IMR-90 (cell line): ENCODE data around the gene TPSB2. TPM values are rescaled to one million over a fixed set of nuclear protein-coding genes. Genes with fewer than 3 reads are reported as not detected.
A peak's percentile ranks its signal among the peaks of the same experiment; 100 is the strongest.

Experiments
- ATAC-seq: fragments of 200-7000 bp; cut with Tn5 transposase; 2 replicates; pipeline ENCODE4 v1.9.1; 2020; ENCODE audit warnings: low read depth, mild to moderate bottlenecking, moderate library complexity
- BruUV-seq: library from RNA; stranded (reverse); fragments of 400-500 nt; replicated peaks from 2 replicates; lab custom pipeline; 2021; lab: Mats Ljungman, UMichigan
- CTCF ChIA-PET: fragments of 300-600 bp; formaldehyde crosslinking; extraction: SDS; loops from one replicate; lab custom pipeline; 2021; ENCODE audit warnings: antibody characterized with exemption; lab: Yijun Ruan, JAX
- POLR2A ChIA-PET: fragments of 300-600 bp; sonication (Branson Sonifier 250); formaldehyde crosslinking; loops from one replicate; lab custom pipeline; 2022; ENCODE audit warnings: antibody characterized with exemption; ENCODE audit not compliant: unreplicated experiment; lab: Charles Lee
- DNase-seq: peaks from one replicate; pipeline ENCODE4 v3.0.0; 2013
- H2AFZ ChIP-seq: replicated peaks from 2 replicates; pipeline ENCODE3; 2013; ENCODE audit warnings: low read length, mild to moderate bottlenecking; ENCODE audit not compliant: poor library complexity
- H2AK5ac ChIP-seq: 2 replicates; pipeline ENCODE4 v1.6.1; 2013; ENCODE audit warnings: low read depth, low read length, inconsistent platforms
- H2AK9ac ChIP-seq: replicated peaks from 2 replicates; pipeline ENCODE3; 2013; ENCODE audit warnings: mild to moderate bottlenecking, low read depth, low read length, moderate library complexity; ENCODE audit not compliant: poor library complexity
- H2BK120ac ChIP-seq: 2 replicates; pipeline ENCODE4 v1.6.1; 2013; ENCODE audit warnings: low read depth, low read length, inconsistent platforms
- H2BK15ac ChIP-seq: 3 replicates; pipeline ENCODE4 v1.6.1; 2013; ENCODE audit warnings: low read depth, low read length, inconsistent platforms
- H2BK20ac ChIP-seq: 2 replicates; pipeline ENCODE4 v1.6.1; 2013; ENCODE audit warnings: low read depth, mild to moderate bottlenecking, inconsistent platforms, low read length, moderate library complexity
- H2BK5ac ChIP-seq: 2 replicates; pipeline ENCODE4 v1.6.1; 2013; ENCODE audit warnings: mild to moderate bottlenecking, low read depth, low read length, inconsistent platforms; ENCODE audit not compliant: poor library complexity, severe bottlenecking
- H3K14ac ChIP-seq: replicated peaks from 2 replicates; pipeline ENCODE4 v1.6.1; 2013; ENCODE audit warnings: low read depth, low read length, inconsistent platforms
- H3K18ac ChIP-seq: 2 replicates; pipeline ENCODE4 v1.6.1; 2013; ENCODE audit warnings: low read depth, low read length, control low read depth
- H3K23ac ChIP-seq: 2 replicates; pipeline ENCODE4 v1.6.1; 2013; ENCODE audit warnings: low read depth, low read length, inconsistent platforms
- H3K27ac ChIP-seq: 2 replicates; pipeline ENCODE4 v1.5.1; 2013; ENCODE audit warnings: mild to moderate bottlenecking, control low read depth, low read length; ENCODE audit not compliant: insufficient read depth
- H3K27me3 ChIP-seq: 2 replicates; pipeline ENCODE4 v1.6.1; 2013; ENCODE audit warnings: low read length; ENCODE audit not compliant: control insufficient read depth, insufficient read depth
- H3K36me3 ChIP-seq: 2 replicates; pipeline ENCODE4 v1.6.1; 2013; ENCODE audit warnings: low read length, mixed read lengths; ENCODE audit not compliant: control insufficient read depth, insufficient read depth
- H3K4ac ChIP-seq: 2 replicates; pipeline ENCODE4 v1.6.1; 2013; ENCODE audit warnings: low read depth, low read length, inconsistent platforms
- H3K4me1 ChIP-seq: 2 replicates; pipeline ENCODE4 v1.6.1; 2013; ENCODE audit warnings: low read length, mixed read lengths; ENCODE audit not compliant: control insufficient read depth, insufficient read depth
- H3K4me2 ChIP-seq: 2 replicates; pipeline ENCODE4 v1.6.1; 2013; ENCODE audit warnings: low read depth, mild to moderate bottlenecking, control low read depth, low read length, moderate library complexity
- H3K4me3 ChIP-seq: 2 replicates; pipeline ENCODE4 v1.5.1; 2013; ENCODE audit warnings: low read depth, mild to moderate bottlenecking, control low read depth, low read length, moderate library complexity; ENCODE audit not compliant: insufficient read depth
- H3K56ac ChIP-seq: 2 replicates; pipeline ENCODE4 v1.6.1; 2013; ENCODE audit warnings: low read length, inconsistent platforms; ENCODE audit not compliant: insufficient read depth; ENCODE audit errors: extremely low read depth
- H3K79me1 ChIP-seq, 2 experiments: 2 replicates each; pipeline ENCODE4 v1.6.1; 2013; ENCODE audit warnings: low read length in 2 of 2, inconsistent platforms in 1 of 2, low read depth in 1 of 2
- H3K9ac ChIP-seq: 2 replicates; pipeline ENCODE4 v1.6.1; 2013; ENCODE audit warnings: low read depth, low read length, control low read depth
- H3K9me1 ChIP-seq: 2 replicates; pipeline ENCODE4 v1.6.1; 2013; ENCODE audit warnings: low read length, inconsistent platforms; ENCODE audit not compliant: insufficient read depth
- H3K9me3 ChIP-seq: 2 replicates; pipeline ENCODE4 v1.6.1; 2013; ENCODE audit warnings: low read length; ENCODE audit not compliant: control insufficient read depth, insufficient read depth
- H4K20me1 ChIP-seq: 2 replicates; pipeline ENCODE4 v1.6.1; 2013; ENCODE audit warnings: low read length, inconsistent platforms; ENCODE audit not compliant: insufficient read depth
- H4K5ac ChIP-seq: 2 replicates; pipeline ENCODE4 v1.6.1; 2013; ENCODE audit warnings: mild to moderate bottlenecking, low read depth, low read length, control low read depth
- H4K8ac ChIP-seq, 2 experiments: 2 replicates each; pipeline ENCODE4 v1.6.1; 2013; ENCODE audit warnings: low read depth in 2 of 2, low read length in 2 of 2, control low read depth in 1 of 2, inconsistent platforms in 1 of 2
- H4K91ac ChIP-seq: 2 replicates; pipeline ENCODE4 v1.6.1; 2013; ENCODE audit warnings: low read depth, low read length, inconsistent platforms; ENCODE audit not compliant: insufficient read depth
- BHLHE40 ChIP-seq: fragments of 150-350 bp; IDR thresholded peaks from 2 replicates; pipeline ENCODE4 v1.6.1; 2016; ENCODE audit warnings: mild to moderate bottlenecking, low read depth, low read length
- ELK1 ChIP-seq: fragments of 150-350 bp; IDR thresholded peaks from 2 replicates; pipeline ENCODE4 v1.6.1; 2016; ENCODE audit warnings: low read depth, mild to moderate bottlenecking, low read length, moderate library complexity, borderline replicate concordance
- FOS ChIP-seq: fragments of 150-350 bp; IDR thresholded peaks from 2 replicates; pipeline ENCODE4 v1.6.1; 2016; ENCODE audit warnings: low read depth, low read length
- MAFK ChIP-seq: IDR thresholded peaks from 2 replicates; pipeline ENCODE4 v1.6.1; 2012; ENCODE audit warnings: low read depth, low read length, improper control_type of control experiment
- MAZ ChIP-seq: IDR thresholded peaks from 2 replicates; pipeline ENCODE4 v1.6.1; 2012; ENCODE audit warnings: low read depth, mild to moderate bottlenecking, low read length, improper control_type of control experiment, moderate library complexity, borderline replicate concordance
- MXI1 ChIP-seq: IDR thresholded peaks from 2 replicates; pipeline ENCODE4 v1.6.1; 2012; ENCODE audit warnings: low read depth, mild to moderate bottlenecking, low read length, moderate library complexity, borderline replicate concordance
- NFE2L2 ChIP-seq: fragments of 150-350 bp; IDR thresholded peaks from 2 replicates; pipeline ENCODE4 v1.6.1; 2016; ENCODE audit warnings: low read depth, mild to moderate bottlenecking, low read length
- POLR2A ChIP-seq: IDR thresholded peaks from 2 replicates; pipeline ENCODE4 v1.6.1; 2012; ENCODE audit warnings: mild to moderate bottlenecking, low read depth, low read length
- RCOR1 ChIP-seq: IDR thresholded peaks from 2 replicates; pipeline ENCODE4 v1.6.1; 2012; ENCODE audit warnings: mild to moderate bottlenecking, low read length, improper control_type of control experiment; ENCODE audit not compliant: insufficient replicate concordance
- RFX5 ChIP-seq: IDR thresholded peaks from 2 replicates; pipeline ENCODE4 v1.8.0; 2012; ENCODE audit warnings: low read depth, mild to moderate bottlenecking, low read length, moderate library complexity
- SMC3 ChIP-seq: fragments of 150-350 bp; IDR thresholded peaks from 2 replicates; pipeline ENCODE4 v1.6.1; 2016; ENCODE audit warnings: low read depth, mild to moderate bottlenecking, antibody characterized with exemption, low read length, moderate library complexity
- WGBS, 2 experiments: methylation state at CpG; one replicate each; pipeline versions ENCODE4 v1.1.5 to v1.1.7; 2013; ENCODE audit warnings: missing lambda C conversion rate in 2 of 2; ENCODE audit not compliant: insufficient read length in 1 of 2; ENCODE audit errors: extremely low coverage in 2 of 2; 5-methylcytosine and 5-hydroxymethylcytosine counted together
- dilution Hi-C: fragments of 300-500 bp; cut with HindIII; formaldehyde crosslinking; loops from one replicate; pipeline ENCODE4 v1.14.3; 2018; ENCODE audit warnings: low sequenced_read_pairs; ENCODE audit not compliant: unreplicated experiment
- in situ Hi-C: fragments of 300-500 bp; cut with MboI; formaldehyde crosslinking; loops from 3 replicates; pipeline ENCODE4 v1.14.3; 2019; ENCODE audit warnings: low sequenced_read_pairs, inconsistent platforms, mixed read lengths
- intact Hi-C: fragments of 100-400 bp; cut with micrococcal nuclease; formaldehyde crosslinking; loops from 2 replicates; pipeline ENCODE4 v1.10.0; 2022
- polyA plus RNA-seq, 3 experiments: library from polyadenylated mRNA; depleted of rRNA; stranded (reverse); fragments of >200 nt; gene quantifications; 2 replicates each; pipeline ENCODE4 v1.2.3, GENCODE V29; 2012; ENCODE audit warnings: low replicate concordance in 1 of 3
- total RNA-seq: library from RNA; depleted of rRNA; stranded (reverse); fragments of >200 nt; gene quantifications from 2 replicates; pipeline ENCODE4 v1.2.3, GENCODE V29; 2012

Gene TPSB2
- total and polyA plus RNA-seq, 2 of the 4 experiments (the other 2 are of a cell fraction) = not detected

GRCh38 chr16:1192384-1193073, 37.5 kb downstream of the TPSB2 start:
- no peaks in the 10 kb centered on the region for H3K9me1 ChIP-seq
- H2BK120ac ChIP-seq = no peak overlapping the region
- H4K5ac ChIP-seq = no peak overlapping the region
- no peak for TF ChIP-seq MAFK
- TF ChIP-seq RCOR1 = no peak
- no peak for TF ChIP-seq POLR2A
- TF ChIP-seq BHLHE40 = no peak
- no peak for TF ChIP-seq ELK1
- TF ChIP-seq NFE2L2 = no peak
- no peak for TF ChIP-seq SMC3
- no peak for TF ChIP-seq RFX5
- TF ChIP-seq MXI1 = no peak
- no peak for TF ChIP-seq MAZ
- TF ChIP-seq FOS = no peak
- H2AFZ ChIP-seq = no peak overlapping the region
- H3K79me1 ChIP-seq = no peaks in the 10 kb centered on the region
- no peak overlapping the region for H4K8ac ChIP-seq
- H3K36me3 ChIP-seq = no peaks in the 10 kb centered on the region
- no peak overlapping the region for H3K56ac ChIP-seq
- H3K4me3 ChIP-seq = no peak overlapping the region
- H2BK20ac ChIP-seq = no peak overlapping the region
- H4K91ac ChIP-seq = no peak overlapping the region
- H3K18ac ChIP-seq = no peak overlapping the region
- H3K4me2 ChIP-seq = no peak overlapping the region
- no peak overlapping the region for H3K23ac ChIP-seq
- H3K14ac ChIP-seq = no peak overlapping the region
- H2AK5ac ChIP-seq = no peak overlapping the region
- no peak overlapping the region for H3K27ac ChIP-seq
- BruUV-seq = no TSS peak
- intact Hi-C loops (no loop called here), in situ Hi-C loops (no loop called here), dilution Hi-C loops (no loop called here)
- WGBS, 2 experiments = 80% methylated on average over 1 of the region's 9 CpGs; no CpG with 5 or more reads in 1 of the 2 experiments
- DNase-seq (no peak), ATAC-seq (no peak)
- no peaks in the 10 kb centered on the region for H3K9me3 ChIP-seq
- no peak overlapping the region for H2BK5ac ChIP-seq
- no peaks in the 10 kb centered on the region; the same call in 1 of the 2 replicates for H3K27me3 ChIP-seq
- ChIA-PET POLR2A (no interaction called here), CTCF (no interaction called here)
- no peak overlapping the region for H3K9ac ChIP-seq
- no peak overlapping the region for H3K4ac ChIP-seq
- no peaks in the 10 kb centered on the region for H3K4me1 ChIP-seq
- H2BK15ac ChIP-seq = no peak overlapping the region
- peak overlapping the region; percentile 88 for H2AK9ac ChIP-seq
- H4K20me1 ChIP-seq = peaks cover 14% of the 10 kb centered on the region
